Upper lobe of left lung (tissue), 4 donors: Measurements from ENCODE around the gene SAMD15.

Source experiments
- CTCF ChIP-seq, 6 experiments: fragments of 450-650 bp in 4 of 6; fragments of 200-600 bp in 2 of 6; sonication (generic) in 2 of 6; IDR thresholded peaks; one replicate each; pipeline ENCODE4 v1.5.1; 2016 to 2019; ENCODE audit warnings: antibody characterized with exemption in 6 of 6
- EP300 ChIP-seq, 4 donors: sonication (generic); formaldehyde crosslinking; IDR thresholded peaks; one replicate each; pipeline ENCODE4 v1.5.1; 2017; ENCODE audit warnings: antibody characterized with exemption in 4 of 4, control low read depth in 2 of 4
- POLR2A ChIP-seq, 4 donors: fragments of 450-650 bp; IDR thresholded peaks; one replicate each; pipeline ENCODE4 v1.5.1; 2016 to 2017; ENCODE audit warnings: antibody characterized with exemption in 4 of 4, mild to moderate bottlenecking in 2 of 4
- POLR2AphosphoS5 ChIP-seq, 2 donors: sonication (generic); formaldehyde crosslinking; IDR thresholded peaks; one replicate each; pipeline ENCODE4 v1.5.1; 2017; ENCODE audit warnings: antibody characterized with exemption in 2 of 2

- TF ChIP-seq EP300 (IDR thresholded peaks at IDR 0.05) = no peak
- TF ChIP-seq CTCF (IDR thresholded peaks at IDR 0.05) = no peak
- no peak for TF ChIP-seq POLR2AphosphoS5 (IDR thresholded peaks at IDR 0.05)
- TF ChIP-seq POLR2A (IDR thresholded peaks at IDR 0.05) = no peak
These were observed 29.4 kb upstream of the SAMD15 start for GRCh38 chr14:77347751-77348150.
